GM21717 (cell line): ENCODE data around the gene FGF11.

Source experiments
- ATAC-seq: cut with Tn5 transposase; IDR thresholded peaks from one replicate; pipeline ENCODE4 v1.9.1; 2021; ENCODE audit warnings: mild to moderate bottlenecking, moderate library complexity; ENCODE audit not compliant: unreplicated experiment

Gene FGF11

DNA sequence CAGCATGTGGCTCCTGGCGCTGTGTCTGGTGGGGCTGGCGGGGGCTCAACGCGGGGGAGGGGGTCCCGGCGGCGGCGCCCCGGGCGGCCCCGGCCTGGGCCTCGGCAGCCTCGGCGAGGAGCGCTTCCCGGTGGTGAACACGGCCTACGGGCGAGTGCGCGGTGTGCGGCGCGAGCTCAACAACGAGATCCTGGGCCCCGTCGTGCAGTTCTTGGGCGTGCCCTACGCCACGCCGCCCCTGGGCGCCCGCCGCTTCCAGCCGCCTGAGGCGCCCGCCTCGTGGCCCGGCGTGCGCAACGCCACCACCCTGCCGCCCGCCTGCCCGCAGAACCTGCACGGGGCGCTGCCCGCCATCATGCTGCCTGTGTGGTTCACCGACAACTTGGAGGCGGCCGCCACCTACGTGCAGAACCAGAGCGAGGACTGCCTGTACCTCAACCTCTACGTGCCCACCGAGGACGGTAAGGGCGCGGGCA, 31.0 kb upstream of the FGF11 start:
- ATAC-seq, result no peak

DNA sequence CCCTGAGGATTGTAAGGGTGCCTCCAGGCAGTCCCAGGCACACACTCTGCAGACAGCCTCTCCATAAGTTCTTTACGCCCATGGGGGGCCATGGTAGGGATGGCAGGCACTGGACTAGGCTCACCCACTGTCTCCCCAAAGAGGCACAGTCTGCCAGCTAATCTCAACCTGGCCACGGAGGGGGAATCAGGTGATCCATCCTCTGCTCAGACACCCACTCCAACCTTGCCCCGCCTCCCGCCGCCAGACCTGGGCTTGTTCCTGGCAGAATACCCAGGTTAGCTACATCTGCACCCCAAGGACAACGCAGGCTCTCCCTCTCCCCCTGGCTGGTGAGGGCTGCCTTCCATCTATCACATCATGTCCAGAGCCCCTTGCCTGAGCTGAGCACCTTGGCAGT, 30.4 kb upstream of the FGF11 start:
- no peak for ATAC-seq

DNA sequence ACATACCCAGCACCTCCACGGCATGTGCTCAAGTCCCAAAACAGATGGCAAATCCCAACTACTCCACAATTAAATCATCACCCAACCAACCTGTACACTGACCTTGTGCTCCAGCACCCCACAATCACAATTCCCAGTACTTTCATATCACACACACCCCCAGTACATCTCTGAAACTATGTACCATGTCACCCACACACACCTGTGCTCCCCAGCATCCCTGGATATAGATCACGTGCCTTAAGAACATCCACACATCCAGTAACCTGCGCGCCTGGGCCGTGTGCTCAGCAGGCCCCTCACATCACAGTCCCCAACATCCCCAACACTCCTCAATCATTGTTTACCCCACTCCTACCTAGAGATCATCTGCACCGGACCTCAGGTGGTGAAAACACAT, 29.6 kb upstream of the FGF11 start:
- no peak for ATAC-seq

DNA sequence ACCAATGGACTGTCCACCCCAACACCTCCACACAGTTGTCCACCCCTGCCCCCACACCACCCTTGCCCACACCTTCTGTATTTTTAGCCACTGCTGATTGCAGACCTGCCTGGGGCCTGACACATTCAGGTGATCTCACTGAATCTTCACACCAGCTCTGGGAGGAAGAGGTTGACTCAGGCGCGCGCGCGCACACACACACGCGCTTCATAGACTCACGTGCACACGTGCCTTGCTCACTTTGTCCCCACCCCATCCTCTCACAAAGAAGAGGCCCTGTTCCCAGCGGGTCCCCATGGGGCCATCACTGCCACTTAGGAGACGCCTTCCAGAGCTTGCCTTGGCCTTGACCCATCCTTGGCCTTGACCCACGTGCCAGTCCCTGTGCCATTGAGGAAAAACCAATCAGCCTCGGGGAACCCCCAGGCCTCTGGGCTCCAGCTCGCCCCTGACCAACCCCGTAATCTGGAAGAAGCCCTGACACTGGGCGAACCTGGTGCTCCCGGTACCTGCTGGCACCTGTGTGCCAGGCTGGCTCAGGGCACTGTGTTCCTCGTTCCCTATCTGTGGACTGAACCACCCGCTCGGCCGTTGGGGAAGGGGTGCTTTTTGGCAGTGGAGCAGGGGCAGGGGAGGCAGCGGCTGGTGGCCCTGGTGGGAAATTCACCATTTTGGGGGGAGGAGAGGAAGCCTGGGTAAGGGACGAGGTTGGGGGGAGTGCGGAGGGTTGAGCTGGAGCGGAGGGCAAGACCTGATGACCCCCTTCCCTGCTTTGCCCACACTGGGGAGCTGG, 28.5 kb upstream of the FGF11 start:
- ATAC-seq, result no peak

GRCh38 chr17:7411427-7411750, 27.9 kb upstream of the FGF11 start:
- no peak for ATAC-seq

- no peak for ATAC-seq
Measured at GRCh38 chr17:7413346-7413985, 25.8 kb upstream of the FGF11 start.

DNA sequence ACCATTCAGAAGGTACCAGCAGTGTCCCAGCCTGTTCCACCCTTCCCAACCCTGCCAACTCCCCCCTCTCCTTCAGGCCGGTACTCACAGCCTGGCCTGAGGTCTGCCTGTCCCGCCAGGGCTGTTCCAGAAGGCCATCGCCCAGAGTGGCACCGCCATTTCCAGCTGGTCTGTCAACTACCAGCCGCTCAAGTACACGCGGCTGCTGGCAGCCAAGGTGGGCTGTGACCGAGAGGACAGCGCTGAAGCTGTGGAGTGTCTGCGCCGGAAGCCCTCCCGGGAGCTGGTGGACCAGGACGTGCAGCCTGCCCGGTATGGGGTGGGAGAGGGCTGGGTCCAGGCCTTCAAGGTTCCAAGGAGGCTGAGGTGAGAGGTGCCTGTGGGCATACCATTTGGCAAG, 24.5 kb upstream of the FGF11 start:
- no peak for ATAC-seq

- ATAC-seq, result no peak
Measured at GRCh38 chr17:7415784-7416183, 23.5 kb upstream of the FGF11 start.

DNA sequence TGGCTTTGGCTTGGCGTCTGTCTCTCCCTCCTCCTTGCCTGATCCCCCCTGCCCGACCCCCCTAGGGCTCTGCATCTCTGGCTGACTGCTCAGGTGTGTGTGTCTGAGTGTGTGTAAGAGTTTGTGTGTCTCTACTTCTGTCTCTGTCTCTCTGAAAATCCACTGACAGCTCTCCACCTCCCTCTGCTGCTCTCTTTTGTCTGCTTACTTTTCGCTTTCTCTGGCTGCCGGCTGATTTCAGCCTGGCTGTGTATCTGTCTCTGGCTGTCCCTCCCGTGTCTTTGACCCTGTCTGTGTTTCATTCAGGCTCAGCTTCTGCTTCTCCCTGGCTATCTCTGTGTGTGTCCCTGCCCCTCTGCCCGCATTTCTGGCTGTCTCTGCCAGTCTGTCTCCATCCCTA, 23.0 kb upstream of the FGF11 start:
- no peak for ATAC-seq

DNA sequence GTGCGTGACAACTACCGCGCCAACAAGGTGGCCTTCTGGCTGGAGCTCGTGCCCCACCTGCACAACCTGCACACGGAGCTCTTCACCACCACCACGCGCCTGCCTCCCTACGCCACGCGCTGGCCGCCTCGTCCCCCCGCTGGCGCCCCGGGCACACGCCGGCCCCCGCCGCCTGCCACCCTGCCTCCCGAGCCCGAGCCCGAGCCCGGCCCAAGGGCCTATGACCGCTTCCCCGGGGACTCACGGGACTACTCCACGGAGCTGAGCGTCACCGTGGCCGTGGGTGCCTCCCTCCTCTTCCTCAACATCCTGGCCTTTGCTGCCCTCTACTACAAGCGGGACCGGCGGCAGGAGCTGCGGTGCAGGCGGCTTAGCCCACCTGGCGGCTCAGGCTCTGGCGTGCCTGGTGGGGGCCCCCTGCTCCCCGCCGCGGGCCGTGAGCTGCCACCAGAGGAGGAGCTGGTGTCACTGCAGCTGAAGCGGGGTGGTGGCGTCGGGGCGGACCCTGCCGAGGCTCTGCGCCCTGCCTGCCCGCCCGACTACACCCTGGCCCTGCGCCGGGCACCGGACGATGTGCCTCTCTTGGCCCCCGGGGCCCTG, 22.2 kb upstream of the FGF11 start:
- ATAC-seq, result no peak

DNA sequence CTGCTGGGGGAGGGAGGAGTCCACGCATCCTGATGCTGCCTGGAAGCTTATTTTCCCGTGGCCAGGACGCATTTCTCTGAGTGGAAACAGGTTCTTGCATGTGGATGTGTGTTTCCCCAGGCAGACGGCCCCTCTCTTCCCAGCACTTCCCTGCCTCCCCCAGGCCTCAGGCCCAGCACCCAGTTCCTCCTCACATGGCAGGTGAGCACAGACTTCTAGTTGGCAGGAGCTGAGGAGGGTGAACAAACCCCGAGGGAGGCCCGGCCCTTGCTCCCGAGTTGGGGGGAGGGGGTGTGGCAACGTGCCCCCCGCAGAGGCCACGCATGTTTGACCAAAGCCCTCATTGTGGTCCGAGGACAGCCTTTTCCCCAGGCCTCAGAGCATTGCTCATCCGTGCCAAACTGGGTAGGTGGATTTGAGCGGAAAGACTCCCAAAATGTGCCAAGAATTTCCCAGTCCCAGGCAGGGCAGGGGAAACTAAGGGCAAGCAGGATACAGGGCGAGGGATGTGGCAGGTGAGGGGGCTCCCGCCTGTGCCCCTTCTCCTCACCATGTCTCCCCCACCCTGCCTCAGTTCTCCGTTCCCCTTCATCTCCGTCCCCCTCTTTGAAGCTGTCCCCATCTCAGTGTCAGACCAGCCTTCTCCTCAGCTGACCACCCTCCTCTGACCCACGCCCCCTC, 20.7 kb upstream of the FGF11 start:
- no peak for ATAC-seq

DNA sequence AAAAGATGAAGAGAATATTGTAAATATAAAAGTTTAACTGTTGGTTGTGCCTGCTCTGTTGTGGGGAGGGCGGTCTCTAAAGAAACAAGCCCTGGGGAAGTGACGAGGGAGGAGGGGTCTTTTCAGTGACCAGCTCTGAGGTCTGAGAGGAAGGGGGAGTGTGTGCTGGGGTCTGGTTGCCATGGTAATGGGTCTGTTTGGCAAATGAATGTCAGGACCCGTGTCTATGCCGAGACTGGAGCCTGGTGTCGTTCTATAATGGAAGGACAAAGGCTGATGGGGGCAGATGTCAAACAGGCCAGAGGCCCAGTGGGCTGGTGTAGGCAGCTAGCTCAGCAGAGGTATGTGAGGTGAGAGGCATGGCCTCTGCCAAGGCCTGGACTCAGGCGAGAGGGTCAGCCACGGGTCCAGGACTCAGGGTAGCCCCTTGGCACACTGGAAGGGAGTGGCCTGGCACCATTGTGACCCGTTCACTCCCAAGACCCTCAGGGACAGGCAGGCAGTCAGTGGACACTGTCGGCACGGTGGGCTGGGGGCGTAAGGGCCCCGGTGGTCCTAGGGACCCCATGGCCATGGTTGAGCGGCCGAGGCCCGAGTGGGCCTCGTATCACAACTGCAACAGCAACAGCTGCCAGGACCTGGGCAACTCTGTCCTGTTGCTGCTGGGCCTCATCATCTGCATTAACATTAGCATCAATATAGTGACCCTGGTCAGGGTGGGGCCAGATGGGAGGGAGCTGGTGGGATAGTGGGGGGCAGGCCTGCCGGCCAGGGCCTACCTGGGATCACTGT, 19.3 kb upstream of the FGF11 start, which contains the start of gene SPEM1:
Gene SPEM1 (plus strand): TSS at position 506 of the 792 bp plus-strand sequence. CDS start 61 bp downstream, at position 567.
- no peak for ATAC-seq

DNA sequence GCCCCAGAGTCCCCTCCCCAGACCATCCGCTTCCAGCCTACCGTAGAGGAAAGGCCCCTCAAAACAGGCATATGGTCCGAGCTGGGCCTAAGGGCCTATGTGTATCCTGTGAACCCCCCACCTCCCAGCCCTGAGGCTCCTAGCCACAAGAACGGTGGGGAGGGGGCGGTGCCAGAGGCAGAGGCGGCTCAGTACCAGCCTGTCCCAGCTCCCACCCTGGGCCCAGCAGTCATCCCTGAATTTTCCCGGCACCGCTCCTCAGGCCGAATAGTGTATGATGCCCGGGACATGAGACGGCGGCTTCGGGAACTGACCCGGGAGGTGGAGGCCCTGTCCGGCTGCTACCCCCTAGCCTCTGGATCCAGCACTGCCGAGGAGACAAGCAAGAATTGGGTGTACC, 18.1 kb upstream of the FGF11 start:
- no peak for ATAC-seq

DNA sequence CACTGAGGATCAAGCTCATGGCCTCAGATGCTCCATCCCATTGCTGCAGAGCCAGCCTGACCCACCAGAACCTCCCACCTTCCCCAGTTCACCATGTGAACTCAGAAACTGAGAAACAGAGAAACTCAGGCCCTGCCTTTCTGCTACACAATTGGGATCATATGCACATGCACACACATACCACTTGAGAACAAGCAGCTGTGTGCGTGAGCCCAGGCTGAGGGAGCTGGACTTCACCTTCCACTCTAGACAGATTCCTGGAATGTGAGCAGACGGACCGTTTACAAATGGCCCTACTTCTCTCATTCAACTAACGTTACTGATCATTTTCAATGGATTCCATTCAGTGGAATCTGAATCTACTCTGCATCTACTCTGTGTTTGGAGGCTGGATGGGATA, 15.6 kb upstream of the FGF11 start:
- no peak for ATAC-seq

- ATAC-seq, result no peak
Measured at GRCh38 chr17:7425316-7425715, 14.0 kb upstream of the FGF11 start, which contains the start of gene SPEM2. TSS of gene SPEM2 (plus strand) at chr17:7425616. CDS start at chr17:7425689, 73 bp downstream.

- no peak for ATAC-seq
Measured at GRCh38 chr17:7425756-7426155, 13.6 kb upstream of the FGF11 start.

DNA sequence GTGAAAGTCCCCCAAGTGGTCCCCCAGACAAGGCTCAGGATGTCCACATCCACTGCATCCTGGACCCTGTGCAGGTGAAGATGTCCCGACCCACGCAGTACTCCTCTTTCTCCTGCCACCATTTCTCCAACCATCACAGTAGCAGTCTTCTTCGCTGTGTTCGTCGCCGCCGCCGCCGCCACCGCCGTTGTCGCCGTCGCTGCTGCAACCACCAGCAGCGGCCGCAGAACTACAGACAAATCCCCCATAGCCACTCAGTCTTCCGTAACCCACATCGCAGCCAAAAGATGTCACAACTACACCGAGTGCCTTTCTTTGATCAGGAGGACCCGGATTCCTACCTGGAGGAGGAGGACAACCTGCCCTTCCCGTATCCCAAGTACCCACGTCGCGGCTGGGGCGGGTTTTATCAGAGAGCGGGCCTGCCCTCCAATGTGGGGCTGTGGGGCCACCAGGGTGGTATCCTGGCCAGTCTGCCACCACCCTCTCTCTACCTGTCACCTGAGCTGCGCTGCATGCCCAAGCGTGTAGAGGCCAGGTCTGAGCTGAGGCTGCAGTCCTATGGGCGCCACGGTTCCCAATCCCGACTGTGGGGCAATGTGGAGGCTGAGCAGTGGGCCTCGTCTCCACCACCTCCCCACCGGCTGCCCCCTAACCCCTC, 13.0 kb upstream of the FGF11 start:
- no peak for ATAC-seq

GRCh38 chr17:7426896-7427489, 12.3 kb upstream of the FGF11 start:
- ATAC-seq, result no peak

- ATAC-seq, result no peak
Measured at GRCh38 chr17:7427549-7427948, 11.8 kb upstream of the FGF11 start.

DNA sequence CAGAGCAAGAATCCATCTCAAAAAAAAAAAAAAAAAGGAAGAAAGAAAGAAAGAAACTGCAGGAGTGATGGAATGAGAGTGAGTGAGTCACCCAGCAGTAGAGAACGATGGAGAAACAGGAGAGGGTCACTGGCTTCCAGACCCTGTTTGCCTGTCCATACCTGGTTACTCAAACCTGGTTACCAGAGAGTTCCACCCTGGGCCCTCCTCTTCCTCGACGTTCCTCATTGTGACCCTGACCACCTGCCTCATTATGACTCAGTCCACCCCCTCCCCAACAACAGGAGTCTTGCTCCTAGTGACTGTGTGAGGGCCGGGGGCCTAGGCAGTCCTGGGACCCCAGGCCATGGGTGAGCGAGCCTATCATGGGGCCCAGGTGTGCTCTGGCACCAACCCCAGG, 10.8 kb upstream of the FGF11 start, which contains the start of gene SPEM3:
Gene SPEM3 (plus strand): TSS at position 301 of the 400 bp plus-strand sequence. CDS start 46 bp downstream, at position 347.
- no peak for ATAC-seq
